GM23338 (cell line): ENCODE results near the gene RAP1A. TPM values are rescaled to one million over a fixed set of nuclear protein-coding genes. Genes with fewer than 3 reads are reported as not detected.

ENCODE experiments used
- ATAC-seq: fragments of 200-7000 bp; cut with Tn5 transposase; 3 replicates; pipeline ENCODE4 v1.9.1; 2020
- DNase-seq: peaks from one replicate; pipeline ENCODE4 v3.0.0-alpha.2; 2015; ENCODE audit warnings: low spot score
- H2AFZ ChIP-seq: fragments of 200-600 bp; sonication (generic); 2 replicates; pipeline ENCODE4 v1.8.0; 2016; ENCODE audit warnings: antibody characterized with exemption, mild to moderate bottlenecking, moderate library complexity
- H3F3A ChIP-seq: fragments of 200-600 bp; sonication (generic); replicated peaks from 2 replicates; pipeline ENCODE4 v1.8.0; 2017; ENCODE audit warnings: antibody characterized with exemption, mixed run types, low read depth
- H3K27ac ChIP-seq: fragments of 200-600 bp; sonication (generic); 2 replicates; pipeline ENCODE4 v1.6.1; 2016; ENCODE audit warnings: low read depth
- H3K27me3 ChIP-seq: fragments of 200-600 bp; sonication (generic); 2 replicates; pipeline ENCODE4 v1.8.0; 2016; ENCODE audit warnings: mild to moderate bottlenecking, mixed run types, moderate library complexity; ENCODE audit not compliant: insufficient read depth
- H3K36me3 ChIP-seq: fragments of 200-600 bp; sonication (generic); 2 replicates; pipeline ENCODE4 v1.8.0; 2016; ENCODE audit warnings: mild to moderate bottlenecking; ENCODE audit not compliant: insufficient read depth
- H3K4me1 ChIP-seq: fragments of 200-600 bp; sonication (generic); 2 replicates; pipeline ENCODE4 v1.8.0; 2016; ENCODE audit warnings: mild to moderate bottlenecking, moderate library complexity; ENCODE audit not compliant: insufficient read depth
- H3K4me2 ChIP-seq: fragments of 200-600 bp; sonication (generic); 2 replicates; pipeline ENCODE4 v1.7.1; 2017; ENCODE audit warnings: mixed run types
- H3K4me3 ChIP-seq: fragments of 200-600 bp; sonication (generic); 2 replicates; pipeline ENCODE4 v1.6.1; 2016; ENCODE audit warnings: mixed run types
- H3K79me2 ChIP-seq: fragments of 200-600 bp; sonication (generic); replicated peaks from 2 replicates; pipeline ENCODE4 v1.8.0; 2017; ENCODE audit warnings: mild to moderate bottlenecking; ENCODE audit not compliant: insufficient read depth
- H3K9me2 ChIP-seq: fragments of 200-600 bp; sonication (generic); 2 replicates; pipeline ENCODE4 v1.8.0; 2017; ENCODE audit not compliant: insufficient read depth
- H4K20me1 ChIP-seq: fragments of 200-600 bp; sonication (generic); replicated peaks from 2 replicates; pipeline ENCODE4 v1.8.0; 2017; ENCODE audit warnings: mild to moderate bottlenecking; ENCODE audit not compliant: insufficient read depth
- H3K27ac Mint-ChIP-seq: 2 replicates; pipeline ENCODE4 v1.8.0; 2020; ENCODE audit warnings: inconsistent platforms, mild to moderate bottlenecking, moderate library complexity, mixed read lengths
- H3K27me3 Mint-ChIP-seq: 3 replicates; pipeline ENCODE4 v1.8.0; 2022; ENCODE audit warnings: low read depth, mild to moderate bottlenecking, moderate library complexity, mixed read lengths, inconsistent platforms; ENCODE audit not compliant: insufficient read depth, poor library complexity
- H3K36me3 Mint-ChIP-seq: 3 replicates; pipeline ENCODE4 v1.8.0; 2021; ENCODE audit warnings: low read depth, mild to moderate bottlenecking, inconsistent platforms, moderate library complexity, mixed read lengths
- H3K4me1 Mint-ChIP-seq: 3 replicates; pipeline ENCODE4 v1.8.0; 2020; ENCODE audit warnings: mild to moderate bottlenecking, inconsistent platforms, mixed read lengths
- H3K4me3 Mint-ChIP-seq: 3 replicates; pipeline ENCODE4 v1.8.0; 2021; ENCODE audit warnings: moderate library complexity, mild to moderate bottlenecking, inconsistent platforms, mixed read lengths
- H3K9me3 Mint-ChIP-seq: 3 replicates; pipeline ENCODE4 v1.8.0; 2020; ENCODE audit warnings: moderate library complexity, mild to moderate bottlenecking, inconsistent platforms, mixed read lengths
- CREB1 ChIP-seq: fragments of 250-450 bp; sonication (Bioruptor Pico); IDR thresholded peaks from 2 replicates; pipeline ENCODE4 v1.5.0; 2020; ENCODE audit warnings: low read depth, mild to moderate bottlenecking, moderate library complexity
- EZH2phosphoT487 ChIP-seq: fragments of 200-600 bp; sonication (generic); IDR thresholded peaks from one replicate; pipeline ENCODE4 v1.8.1; 2018; ENCODE audit warnings: antibody characterized with exemption; ENCODE audit not compliant: unreplicated experiment
- JUNB ChIP-seq: IDR thresholded peaks from one replicate; pipeline ENCODE4 v1.6.1; 2016; ENCODE audit warnings: antibody characterized with exemption; ENCODE audit not compliant: unreplicated experiment
- NANOG ChIP-seq: IDR thresholded peaks from 2 replicates; pipeline ENCODE4 v1.6.1; 2016; ENCODE audit warnings: antibody characterized with exemption, borderline replicate concordance
- POLR2AphosphoS5 ChIP-seq: IDR thresholded peaks from 2 replicates; pipeline ENCODE4 v1.6.1; 2016; ENCODE audit warnings: antibody characterized with exemption, low read depth
- STAT1 ChIP-seq: IDR thresholded peaks from one replicate; pipeline ENCODE4 v1.6.1; 2016; ENCODE audit warnings: antibody characterized with exemption; ENCODE audit not compliant: unreplicated experiment
- ZNF331 ChIP-seq: fragments of 250-450 bp; sonication (Bioruptor Pico); IDR thresholded peaks from 2 replicates; pipeline ENCODE4 v1.5.0; 2020; ENCODE audit warnings: low read depth, mild to moderate bottlenecking, moderate library complexity
- polyA plus RNA-seq: library from polyadenylated mRNA; unstranded; fragments of >200 nt; fragmentation: Nextera tagmentation; extraction: Ambion mirVana; gene quantifications from 2 replicates; pipeline ENCODE4 v1.2.1, GENCODE V29; 2016
- total RNA-seq: library from RNA; depleted of rRNA; stranded (reverse); fragments of >200 nt; shearing (Covaris generic); gene quantifications from 2 replicates; pipeline ENCODE4 v1.2.3, GENCODE V29; 2014
- TF ChIP-seq, protein P1 (sequence below), 2 experiments: fragments of 200-600 bp in 1 of 2; sonication (generic) in 1 of 2; conservative IDR thresholded peaks; 2 replicates each; pipeline versions ENCODE4 v1.5.1 to v1.6.1; 2016 to 2017; ENCODE audit warnings: antibody characterized with exemption in 2 of 2, low read depth in 2 of 2, mild to moderate bottlenecking in 2 of 2, moderate library complexity in 1 of 2
- TF ChIP-seq, protein P2 (sequence below): IDR thresholded peaks from 2 replicates; pipeline ENCODE4 v1.6.1; 2016; ENCODE audit warnings: antibody characterized with exemption
- TF ChIP-seq, protein P3 (sequence below): IDR thresholded peaks from one replicate; pipeline ENCODE4 v1.6.1; 2018; ENCODE audit warnings: antibody characterized with exemption; ENCODE audit not compliant: unreplicated experiment

RAP1A gene
- total and polyA plus RNA-seq, 2 experiments from 2014 or later = 16.2 to 23.0 TPM

DNA sequence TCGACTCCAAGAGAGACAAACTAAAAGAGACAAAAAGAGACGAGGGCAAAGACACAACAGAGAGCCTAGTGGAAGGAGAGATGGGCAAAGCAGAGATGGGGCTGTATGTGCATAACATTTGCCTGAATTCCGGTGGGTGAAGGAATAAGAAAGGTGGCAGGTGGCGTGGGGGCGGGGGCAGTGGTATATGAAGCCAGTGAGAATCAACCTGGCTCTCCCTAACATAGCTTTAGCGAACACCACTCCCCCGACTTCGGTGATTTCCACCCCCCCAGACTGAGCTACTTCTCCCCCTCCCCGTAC, 118.5 kb downstream of the RAP1A start:
- Histone ChIP-seq H3K4me2 (peak overlapping the region; percentile 95), H3K27me3 (peaks cover 18% of the 10 kb centered on the region), H3K79me2 (peaks cover 34% of the 10 kb centered on the region), H4K20me1 (peaks cover 12% of the 10 kb centered on the region; the same call in 1 of the 2 replicates), H2AFZ (no peak overlapping the region), H3K9me2 (no peaks in the 10 kb centered on the region), H3K4me3 (peak overlapping the region; percentile 95), H3K4me1 (peaks cover 50% of the 10 kb centered on the region), H3K36me3 (no peaks in the 10 kb centered on the region), H3K27ac (peak overlapping the region; percentile 81), H3F3A (peaks cover 29% of the 10 kb centered on the region)
- H3K36me3 Mint-ChIP-seq = peaks cover 5% of the 10 kb centered on the region; the same call in 1 of the 3 replicates
- peaks cover 7% of the 10 kb centered on the region; the same call in 2 of the 3 replicates for H3K4me1 Mint-ChIP-seq
- ATAC-seq = no peak; the same call in 2 of the 3 replicates
- H3K9me3 Mint-ChIP-seq = no peaks in the 10 kb centered on the region; the same call in 1 of the 3 replicates
- H3K27ac Mint-ChIP-seq = no peak overlapping the region
- DNase-seq = no peak
- H3K4me3 Mint-ChIP-seq = no peak overlapping the region; the same call in 2 of the 3 replicates
- H3K27me3 Mint-ChIP-seq = peaks cover 22% of the 10 kb centered on the region
- TF ChIP-seq CREB1 (CRISPR knock-in tag) = no peak

DNA sequence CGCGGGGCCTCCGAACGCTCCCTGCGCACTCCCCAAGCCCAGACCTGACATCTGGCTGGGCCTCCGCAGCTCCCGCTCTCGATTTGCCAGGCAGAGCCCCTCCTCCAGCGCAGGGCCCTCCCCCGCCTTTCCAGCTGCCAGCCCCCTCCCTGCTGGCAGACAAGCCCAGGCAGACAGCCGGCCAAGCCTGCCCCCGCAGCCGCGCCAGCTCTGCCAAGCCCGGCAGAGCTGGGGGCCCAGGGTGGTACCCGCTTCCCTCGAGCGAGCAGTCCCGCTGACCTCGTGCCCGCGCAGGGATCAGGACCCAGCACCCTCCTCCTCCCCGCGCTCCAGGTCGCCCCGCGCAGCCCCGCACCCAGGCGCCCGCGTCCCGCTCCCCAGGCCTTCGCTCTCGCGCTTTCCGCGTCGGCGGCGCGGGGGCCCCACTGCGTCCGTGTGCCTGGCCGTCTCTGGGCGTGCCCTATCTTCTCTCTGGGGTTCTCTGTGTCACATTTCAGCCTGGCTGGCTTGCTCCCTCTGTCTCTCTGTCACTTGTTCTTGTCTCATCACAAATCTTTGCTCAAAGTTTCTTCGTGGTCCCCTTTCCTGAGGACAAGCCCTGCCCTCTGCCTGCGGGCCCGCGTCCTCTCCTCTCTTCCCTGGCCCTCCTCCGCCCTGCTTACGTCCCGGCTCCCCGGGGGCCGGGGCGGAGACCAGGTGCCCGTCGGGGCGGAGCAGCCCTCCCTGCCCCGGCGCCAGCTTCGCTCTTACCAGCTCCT, 119.0 kb downstream of the RAP1A start:
- H3K27me3 ChIP-seq = peaks cover 18% of the 10 kb centered on the region
- H3K9me2 ChIP-seq = no peaks in the 10 kb centered on the region
- H3K79me2 ChIP-seq = peaks cover 31% of the 10 kb centered on the region
- Mint-ChIP-seq H3K4me1 (peaks cover 4% of the 10 kb centered on the region; the same call in 2 of the 3 replicates), H3K4me3 (no peak overlapping the region; the same call in 1 of the 3 replicates), H3K27ac (peak overlapping the region; percentile 84; the same call in 1 of the 2 replicates), H3K27me3 (peaks cover 22% of the 10 kb centered on the region), H3K9me3 (no peaks in the 10 kb centered on the region; the same call in 1 of the 3 replicates), H3K36me3 (peaks cover 3% of the 10 kb centered on the region; the same call in 1 of the 3 replicates)
- DNase-seq (peak; percentile 74), ATAC-seq (peak; percentile 25)
- peak overlapping the region; percentile 76 for H2AFZ ChIP-seq
- H3K4me1 ChIP-seq = peaks cover 47% of the 10 kb centered on the region
- TF ChIP-seq, protein P1, sequence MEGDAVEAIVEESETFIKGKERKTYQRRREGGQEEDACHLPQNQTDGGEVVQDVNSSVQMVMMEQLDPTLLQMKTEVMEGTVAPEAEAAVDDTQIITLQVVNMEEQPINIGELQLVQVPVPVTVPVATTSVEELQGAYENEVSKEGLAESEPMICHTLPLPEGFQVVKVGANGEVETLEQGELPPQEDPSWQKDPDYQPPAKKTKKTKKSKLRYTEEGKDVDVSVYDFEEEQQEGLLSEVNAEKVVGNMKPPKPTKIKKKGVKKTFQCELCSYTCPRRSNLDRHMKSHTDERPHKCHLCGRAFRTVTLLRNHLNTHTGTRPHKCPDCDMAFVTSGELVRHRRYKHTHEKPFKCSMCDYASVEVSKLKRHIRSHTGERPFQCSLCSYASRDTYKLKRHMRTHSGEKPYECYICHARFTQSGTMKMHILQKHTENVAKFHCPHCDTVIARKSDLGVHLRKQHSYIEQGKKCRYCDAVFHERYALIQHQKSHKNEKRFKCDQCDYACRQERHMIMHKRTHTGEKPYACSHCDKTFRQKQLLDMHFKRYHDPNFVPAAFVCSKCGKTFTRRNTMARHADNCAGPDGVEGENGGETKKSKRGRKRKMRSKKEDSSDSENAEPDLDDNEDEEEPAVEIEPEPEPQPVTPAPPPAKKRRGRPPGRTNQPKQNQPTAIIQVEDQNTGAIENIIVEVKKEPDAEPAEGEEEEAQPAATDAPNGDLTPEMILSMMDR (conservative IDR thresholded peaks at IDR 0.05; ENCODE audit: low read depth in 2 of 2) = no peak
- TF ChIP-seq, protein P2, sequence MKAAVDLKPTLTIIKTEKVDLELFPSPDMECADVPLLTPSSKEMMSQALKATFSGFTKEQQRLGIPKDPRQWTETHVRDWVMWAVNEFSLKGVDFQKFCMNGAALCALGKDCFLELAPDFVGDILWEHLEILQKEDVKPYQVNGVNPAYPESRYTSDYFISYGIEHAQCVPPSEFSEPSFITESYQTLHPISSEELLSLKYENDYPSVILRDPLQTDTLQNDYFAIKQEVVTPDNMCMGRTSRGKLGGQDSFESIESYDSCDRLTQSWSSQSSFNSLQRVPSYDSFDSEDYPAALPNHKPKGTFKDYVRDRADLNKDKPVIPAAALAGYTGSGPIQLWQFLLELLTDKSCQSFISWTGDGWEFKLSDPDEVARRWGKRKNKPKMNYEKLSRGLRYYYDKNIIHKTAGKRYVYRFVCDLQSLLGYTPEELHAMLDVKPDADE = no peak
- TF ChIP-seq EZH2phosphoT487 = no peak
- TF ChIP-seq NANOG = no peak
- TF ChIP-seq ZNF331 = no peak
- TF ChIP-seq STAT1 = no peak
- TF ChIP-seq, protein P3, sequence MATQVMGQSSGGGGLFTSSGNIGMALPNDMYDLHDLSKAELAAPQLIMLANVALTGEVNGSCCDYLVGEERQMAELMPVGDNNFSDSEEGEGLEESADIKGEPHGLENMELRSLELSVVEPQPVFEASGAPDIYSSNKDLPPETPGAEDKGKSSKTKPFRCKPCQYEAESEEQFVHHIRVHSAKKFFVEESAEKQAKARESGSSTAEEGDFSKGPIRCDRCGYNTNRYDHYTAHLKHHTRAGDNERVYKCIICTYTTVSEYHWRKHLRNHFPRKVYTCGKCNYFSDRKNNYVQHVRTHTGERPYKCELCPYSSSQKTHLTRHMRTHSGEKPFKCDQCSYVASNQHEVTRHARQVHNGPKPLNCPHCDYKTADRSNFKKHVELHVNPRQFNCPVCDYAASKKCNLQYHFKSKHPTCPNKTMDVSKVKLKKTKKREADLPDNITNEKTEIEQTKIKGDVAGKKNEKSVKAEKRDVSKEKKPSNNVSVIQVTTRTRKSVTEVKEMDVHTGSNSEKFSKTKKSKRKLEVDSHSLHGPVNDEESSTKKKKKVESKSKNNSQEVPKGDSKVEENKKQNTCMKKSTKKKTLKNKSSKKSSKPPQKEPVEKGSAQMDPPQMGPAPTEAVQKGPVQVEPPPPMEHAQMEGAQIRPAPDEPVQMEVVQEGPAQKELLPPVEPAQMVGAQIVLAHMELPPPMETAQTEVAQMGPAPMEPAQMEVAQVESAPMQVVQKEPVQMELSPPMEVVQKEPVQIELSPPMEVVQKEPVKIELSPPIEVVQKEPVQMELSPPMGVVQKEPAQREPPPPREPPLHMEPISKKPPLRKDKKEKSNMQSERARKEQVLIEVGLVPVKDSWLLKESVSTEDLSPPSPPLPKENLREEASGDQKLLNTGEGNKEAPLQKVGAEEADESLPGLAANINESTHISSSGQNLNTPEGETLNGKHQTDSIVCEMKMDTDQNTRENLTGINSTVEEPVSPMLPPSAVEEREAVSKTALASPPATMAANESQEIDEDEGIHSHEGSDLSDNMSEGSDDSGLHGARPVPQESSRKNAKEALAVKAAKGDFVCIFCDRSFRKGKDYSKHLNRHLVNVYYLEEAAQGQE = no peak
- TF ChIP-seq CREB1 (CRISPR knock-in tag) = peak; percentile 50; the same call in 1 of the 2 replicates
- peak; percentile 30 for TF ChIP-seq POLR2AphosphoS5
- no peak for TF ChIP-seq JUNB
- H3K27ac ChIP-seq = peak overlapping the region; percentile 93
- H3K4me2 ChIP-seq = peak overlapping the region; percentile 95
- H3F3A ChIP-seq = peaks cover 29% of the 10 kb centered on the region
- H3K36me3 ChIP-seq = no peaks in the 10 kb centered on the region
- peak overlapping the region; percentile 95 for H3K4me3 ChIP-seq
- H4K20me1 ChIP-seq = peaks cover 12% of the 10 kb centered on the region; the same call in 1 of the 2 replicates
